ENCODE measurements around the gene TOR4A. TPM values are rescaled to one million over a fixed set of nuclear protein-coding genes. Genes with fewer than 3 reads are reported as not detected.

The TOR4A gene
- total and polyA plus RNA-seq, 9 donors, result 0.85 to 16.3 (median 8.2) TPM

- Histone ChIP-seq H3K9me3 (no peaks in the 10 kb centered on the region), H3K4me1 (ENCODE audit: insufficient read depth) (peaks cover 10% of the 10 kb centered on the region), H3K27me3 (no peaks in the 10 kb centered on the region), H3K4me3 (no peak overlapping the region), H3K36me3 (no peaks in the 10 kb centered on the region), H3K27ac (no peak overlapping the region)
- DNase-seq, result peak in 2 of 5 donors; percentile 25 to 34
- WGBS, 3 donors, result 86 to 90% (median 90%) methylated on average over 38 to 39 of the region's 39 CpGs
- TF ChIP-seq CTCF (IDR thresholded peaks at IDR 0.05) (no peak), EP300 (IDR thresholded peaks at IDR 0.05) (no peak), POLR2A (IDR thresholded peaks at IDR 0.05) (no peak)
- intact Hi-C loops (cut with DNase I), result no loop called here
Measured at GRCh38 chr9:137281345-137282116, 4.0 kb downstream of the TOR4A start.

- DNase-seq, result peak in 4 of 5 donors; percentile 25 to 40 (median 28)
- no peaks in the 10 kb centered on the region for H3K4me1 ChIP-seq (ENCODE audit: insufficient read depth)
- TF ChIP-seq CTCF (IDR thresholded peaks at IDR 0.05) (no peak), POLR2A (IDR thresholded peaks at IDR 0.05) (no peak), EP300 (IDR thresholded peaks at IDR 0.05) (no peak)
- H3K27me3 ChIP-seq, result no peaks in the 10 kb centered on the region
- no peak overlapping the region for H3K4me3 ChIP-seq
- H3K36me3 ChIP-seq, result no peaks in the 10 kb centered on the region
- intact Hi-C loops (cut with DNase I), result no loop called here
- H3K9me3 ChIP-seq, result no peaks in the 10 kb centered on the region
- 39 to 45% (median 39%) methylated on average over 14 of the region's 14 CpGs for whole genome bisulfite sequencing, 3 donors
- H3K27ac ChIP-seq, result no peak overlapping the region
Measured at GRCh38 chr9:137286975-137287383, 9.5 kb downstream of the TOR4A start.

- H3K27me3 ChIP-seq, result peaks cover 4% of the 10 kb centered on the region
- intact Hi-C loops (cut with DNase I), result loop anchor here in 2 of 4 donors (10.0 kb wide), 2 partner anchors 152 to 232 kb away; partner anchors contain the start of gene ENTPD8 (in 1 of the 2)
- 65 to 74% (median 73%) methylated on average over 15 of the region's 15 CpGs for WGBS, 3 donors
Measured at GRCh38 chr9:137293094-137293481, 15.6 kb downstream of the TOR4A start.

GRCh38 chr9:137293482-137294090, 16.1 kb downstream of the TOR4A start:
- intact Hi-C loops (cut with DNase I), result loop anchor here in 2 of 4 donors (10.0 kb wide), 2 partner anchors 151 to 231 kb away; partner anchors contain the start of gene ENTPD8 (in 1 of the 2)
- Histone ChIP-seq H3K36me3 (no peaks in the 10 kb centered on the region), H3K27ac (no peak overlapping the region), H3K4me1 (ENCODE audit: insufficient read depth) (peaks cover 5% of the 10 kb centered on the region), H3K27me3 (peaks cover 8% of the 10 kb centered on the region), H3K4me3 (no peak overlapping the region), H3K9me3 (no peaks in the 10 kb centered on the region)
- DNase-seq, result peak in 1 of 5 donors; percentile 16
- TF ChIP-seq CTCF (IDR thresholded peaks at IDR 0.05), result no peak
- TF ChIP-seq EP300 (IDR thresholded peaks at IDR 0.05), result no peak
- TF ChIP-seq POLR2A (IDR thresholded peaks at IDR 0.05), result no peak
- WGBS, 3 donors, result 55 to 66% (median 65%) methylated on average over 29 of the region's 29 CpGs

More at GRCh38 chr9:137293094-137293481, 15.6 kb downstream of the TOR4A start:
- peaks cover 5% of the 10 kb centered on the region for H3K4me1 ChIP-seq (ENCODE audit: insufficient read depth)
- DNase-seq, result peak in 1 of 5 donors; percentile 6
- no peaks in the 10 kb centered on the region for H3K36me3 ChIP-seq
- TF ChIP-seq EP300 (IDR thresholded peaks at IDR 0.05), result no peak
- no peaks in the 10 kb centered on the region for H3K9me3 ChIP-seq
- no peak overlapping the region for H3K27ac ChIP-seq
- no peak overlapping the region for H3K4me3 ChIP-seq

Measured in ovary (tissue), 9 donors.